WI38 (cell line): ENCODE measurements around the gene UHRF1.
A peak's percentile ranks its signal among the peaks of the same experiment; 100 is the strongest.

Source experiments
- H3K4me3 ChIP-seq: 2 replicates; pipeline ENCODE4 v1.5.1; 2011; ENCODE audit warnings: low read depth, mild to moderate bottlenecking, control low read depth, low read length
- CTCF ChIP-seq: IDR thresholded peaks from 2 replicates; pipeline ENCODE4 v1.5.1; 2012; ENCODE audit warnings: low read depth, mild to moderate bottlenecking, control low read depth, low read length

UHRF1 gene

GRCh38 chr19:4911786-4912672 is 2.7 kb downstream of the UHRF1 start:
- H3K4me3 ChIP-seq = peak overlapping the region; percentile 67
- peak; percentile 42 for TF ChIP-seq CTCF

- H3K4me3 ChIP-seq = no peak overlapping the region
- no peak for TF ChIP-seq CTCF
Measured at GRCh38 chr19:4913996-4914735, 4.9 kb downstream of the UHRF1 start.

GRCh38 chr19:4914736-4915501 is 5.6 kb downstream of the UHRF1 start:
- TF ChIP-seq CTCF = no peak
- H3K4me3 ChIP-seq = no peak overlapping the region

- TF ChIP-seq CTCF = no peak
- no peak overlapping the region for H3K4me3 ChIP-seq
Measured at GRCh38 chr19:4916292-4917082, 7.2 kb downstream of the UHRF1 start.

GRCh38 chr19:4922530-4923275 is 13.4 kb downstream of the UHRF1 start:
- TF ChIP-seq CTCF = no peak
- no peak overlapping the region for H3K4me3 ChIP-seq

GRCh38 chr19:4923276-4923747 is 14.0 kb downstream of the UHRF1 start:
- no peak for TF ChIP-seq CTCF
- no peak overlapping the region for H3K4me3 ChIP-seq
